Measurements from ENCODE around the gene PPP1R3E. TPM values are rescaled to one million over a fixed set of nuclear protein-coding genes. Genes with fewer than 3 reads are reported as not detected.

PPP1R3E gene
- total RNA-seq, 4 donors from 2014 or later, result 5.9 to 12.9 (median 6.9) TPM

DNA sequence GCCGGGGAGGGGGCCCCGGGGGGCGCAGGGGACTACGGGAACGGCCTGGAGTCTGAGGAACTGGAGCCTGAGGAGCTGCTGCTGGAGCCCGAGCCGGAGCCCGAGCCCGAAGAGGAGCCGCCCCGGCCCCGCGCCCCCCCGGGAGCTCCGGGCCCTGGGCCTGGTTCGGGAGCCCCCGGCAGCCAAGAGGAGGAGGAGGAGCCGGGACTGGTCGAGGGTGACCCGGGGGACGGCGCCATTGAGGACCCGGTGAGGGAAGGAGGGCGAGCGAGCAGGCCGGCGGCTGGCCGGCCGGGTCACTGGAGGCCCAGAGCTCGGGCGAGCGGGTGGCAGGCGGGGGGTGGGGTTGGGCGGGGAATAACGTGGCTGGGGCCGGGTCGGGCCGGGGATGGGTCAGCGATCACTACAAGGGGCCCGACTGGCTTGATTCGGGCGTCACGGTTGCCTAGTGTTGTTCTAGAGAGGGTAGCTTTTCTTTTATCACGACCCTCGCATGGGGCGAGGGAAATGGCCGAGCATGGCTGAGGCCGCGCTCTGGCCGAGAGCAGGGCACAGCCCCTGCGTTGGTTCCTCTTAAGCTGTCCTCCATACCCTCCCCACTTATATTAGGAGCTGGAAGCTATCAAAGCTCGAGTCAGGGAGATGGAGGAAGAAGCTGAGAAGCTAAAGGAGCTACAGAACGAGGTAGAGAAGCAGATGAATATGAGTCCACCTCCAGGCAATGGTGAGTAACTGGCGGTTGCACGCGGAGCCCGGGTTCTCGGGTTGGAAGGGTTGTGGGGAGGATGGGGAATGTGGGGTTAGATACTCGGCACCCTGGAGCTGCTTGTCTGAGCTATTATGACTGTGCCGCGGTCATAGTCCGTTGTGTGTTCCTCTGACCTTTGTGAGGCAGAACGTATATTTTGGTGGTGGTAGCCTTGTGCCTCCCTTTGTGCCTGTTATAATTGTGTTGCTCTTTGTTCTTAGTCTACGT is 19.2 kb upstream of the PPP1R3E start:
- DNase-seq (ENCODE audit: low spot score), result no peak
- ATAC-seq (ENCODE audit: low FRiP score), result peak; percentile 10
- TF ChIP-seq, protein P1, sequence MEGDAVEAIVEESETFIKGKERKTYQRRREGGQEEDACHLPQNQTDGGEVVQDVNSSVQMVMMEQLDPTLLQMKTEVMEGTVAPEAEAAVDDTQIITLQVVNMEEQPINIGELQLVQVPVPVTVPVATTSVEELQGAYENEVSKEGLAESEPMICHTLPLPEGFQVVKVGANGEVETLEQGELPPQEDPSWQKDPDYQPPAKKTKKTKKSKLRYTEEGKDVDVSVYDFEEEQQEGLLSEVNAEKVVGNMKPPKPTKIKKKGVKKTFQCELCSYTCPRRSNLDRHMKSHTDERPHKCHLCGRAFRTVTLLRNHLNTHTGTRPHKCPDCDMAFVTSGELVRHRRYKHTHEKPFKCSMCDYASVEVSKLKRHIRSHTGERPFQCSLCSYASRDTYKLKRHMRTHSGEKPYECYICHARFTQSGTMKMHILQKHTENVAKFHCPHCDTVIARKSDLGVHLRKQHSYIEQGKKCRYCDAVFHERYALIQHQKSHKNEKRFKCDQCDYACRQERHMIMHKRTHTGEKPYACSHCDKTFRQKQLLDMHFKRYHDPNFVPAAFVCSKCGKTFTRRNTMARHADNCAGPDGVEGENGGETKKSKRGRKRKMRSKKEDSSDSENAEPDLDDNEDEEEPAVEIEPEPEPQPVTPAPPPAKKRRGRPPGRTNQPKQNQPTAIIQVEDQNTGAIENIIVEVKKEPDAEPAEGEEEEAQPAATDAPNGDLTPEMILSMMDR (IDR thresholded peaks at IDR 0.05), result no peak

DNA sequence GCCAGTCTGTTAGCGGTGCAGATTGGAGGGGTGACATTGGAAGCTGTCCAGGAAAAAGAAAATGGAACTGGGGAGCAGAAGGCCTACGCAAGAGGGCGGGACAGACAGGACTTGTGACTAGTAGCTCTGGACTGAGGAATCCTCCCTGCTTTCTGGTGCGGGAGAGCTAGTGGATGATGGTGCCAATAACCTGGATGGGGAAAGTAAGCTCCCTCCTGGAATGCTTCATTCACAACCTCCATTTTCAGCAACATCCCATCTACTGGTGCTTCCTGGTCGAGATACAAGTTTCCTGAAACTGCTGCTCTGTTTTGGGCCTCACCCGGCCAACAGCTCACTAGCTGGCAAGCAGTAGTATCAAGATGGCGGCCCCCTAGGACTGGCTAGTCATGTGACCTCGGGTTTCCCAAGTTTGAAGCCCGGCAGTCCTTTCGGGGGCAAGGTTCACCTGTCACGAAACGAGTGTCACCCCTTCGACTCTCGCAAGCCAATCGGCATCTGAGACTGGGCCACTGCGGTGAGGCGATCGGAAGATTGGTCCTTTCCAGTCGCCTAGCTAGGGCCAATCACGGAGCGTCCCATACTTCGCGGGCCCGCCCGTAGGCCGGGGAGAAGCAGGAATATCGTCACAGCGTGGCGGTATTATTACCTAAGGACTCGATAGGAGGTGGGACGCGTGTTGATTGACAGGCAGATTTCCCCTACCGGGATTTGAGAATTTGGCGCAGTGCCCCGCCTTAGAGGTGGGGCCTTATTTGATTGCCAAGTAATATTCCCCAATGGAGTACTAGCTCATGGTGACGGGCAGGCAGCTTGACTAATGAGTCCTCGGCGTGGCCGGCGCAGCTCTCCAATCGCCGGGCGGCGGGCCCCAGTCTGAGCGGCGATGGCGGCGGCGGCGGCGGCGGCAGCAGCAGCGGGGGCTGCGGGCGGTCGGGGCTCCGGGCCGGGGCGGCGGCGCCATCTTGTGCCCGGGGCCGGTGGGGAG is 18.2 kb upstream of the PPP1R3E start, which contains the start of gene PABPN1:
Gene PABPN1 (plus strand): TSS at position 874 of the 988 bp plus-strand sequence. CDS start 13 bp downstream, at position 887.
- TF ChIP-seq, protein P1 (IDR thresholded peaks at IDR 0.05), result no peak
- ATAC-seq (ENCODE audit: low FRiP score), result peak; percentile 97
- DNase-seq (ENCODE audit: low spot score), result peak; percentile 99

DNA sequence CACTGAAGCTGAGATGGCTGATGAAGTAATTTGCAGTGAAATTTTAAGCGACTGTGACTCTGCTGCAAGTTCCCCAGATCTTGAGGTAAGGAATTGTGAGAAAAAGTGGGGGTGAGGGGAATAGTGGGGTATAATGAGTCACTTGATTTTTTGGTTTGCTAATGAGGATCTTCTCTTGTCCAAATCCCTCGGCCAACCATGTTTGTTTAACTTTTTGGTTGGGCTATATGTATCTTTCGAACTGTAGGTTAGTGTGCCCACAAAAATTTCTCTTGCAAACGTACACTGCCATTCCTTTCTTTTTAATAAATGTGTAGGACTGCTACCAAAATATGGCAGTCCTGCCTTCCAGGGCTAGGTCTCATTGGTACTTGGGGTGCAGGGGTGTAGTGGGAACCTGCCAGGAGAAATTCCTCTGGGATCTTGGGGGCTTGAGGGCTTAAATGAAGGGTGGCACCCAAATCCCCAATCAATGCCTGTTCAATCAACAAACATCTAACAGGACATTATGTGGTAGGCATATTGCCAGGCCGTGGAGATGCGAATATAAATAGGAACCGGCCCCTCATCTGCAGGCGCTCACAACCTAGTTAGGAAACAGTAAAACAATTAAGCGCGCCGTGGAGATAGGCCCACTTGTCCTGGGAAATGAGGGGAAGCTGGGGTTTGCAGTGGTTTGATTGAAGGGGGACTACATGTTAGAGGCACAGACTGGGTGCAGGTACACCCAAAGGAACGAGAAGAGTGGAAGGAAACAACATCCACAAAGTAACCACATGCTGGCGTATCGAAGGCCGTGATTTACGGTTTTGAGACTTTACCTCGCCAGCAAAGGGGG is 17.3 kb upstream of the PPP1R3E start:
- no peak for DNase-seq (ENCODE audit: low spot score)
- TF ChIP-seq, protein P1 (IDR thresholded peaks at IDR 0.05), result no peak
- ATAC-seq (ENCODE audit: low FRiP score), result no peak

DNA sequence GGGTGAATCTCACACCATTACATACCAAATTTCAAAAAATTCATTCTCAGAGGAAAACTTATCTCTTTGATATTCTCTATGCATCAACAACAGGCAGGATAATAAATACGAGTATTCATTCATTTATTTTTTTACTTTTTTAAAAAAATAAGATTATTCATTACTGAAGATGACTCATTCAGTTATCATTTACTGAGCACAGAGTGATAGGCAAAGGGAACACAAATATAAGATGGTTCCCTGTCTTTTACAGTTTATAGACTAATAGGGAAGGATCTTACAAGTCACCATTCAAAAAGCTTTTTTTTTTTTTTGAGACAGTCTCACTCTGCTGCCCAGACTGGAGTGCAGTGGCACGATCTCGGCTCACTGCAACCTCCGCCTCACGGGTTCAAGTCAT is 13.6 kb upstream of the PPP1R3E start:
- ATAC-seq (ENCODE audit: low FRiP score) (no peak), DNase-seq (ENCODE audit: low spot score) (no peak)
- TF ChIP-seq, protein P1 (IDR thresholded peaks at IDR 0.05), result no peak

DNA sequence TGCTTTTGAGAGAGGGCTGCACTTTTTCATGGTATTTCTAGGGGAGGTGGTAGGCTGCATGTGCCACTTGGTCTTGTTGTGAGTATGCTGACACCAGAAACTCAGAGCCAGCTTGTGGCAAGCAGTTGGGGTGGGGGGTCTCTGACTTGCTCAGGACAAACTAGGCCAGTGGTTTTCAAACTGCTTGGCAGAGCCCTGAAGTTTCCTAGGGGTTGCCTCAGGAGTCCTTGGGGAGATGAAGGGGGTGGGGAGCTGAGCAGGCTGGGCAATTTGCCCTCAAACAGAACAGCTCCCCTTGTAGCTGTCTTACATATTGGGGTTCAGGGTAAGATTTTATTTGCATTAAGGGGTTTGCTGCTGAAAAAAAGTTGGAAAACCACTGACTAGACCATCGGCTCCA is 7.9 kb upstream of the PPP1R3E start:
- DNase-seq (ENCODE audit: low spot score) (no peak), ATAC-seq (ENCODE audit: low FRiP score) (no peak)
- TF ChIP-seq, protein P1 (IDR thresholded peaks at IDR 0.05), result no peak

Data from omental fat pad (tissue), 4 donors.